NCI-H774 (cell line): ENCODE measurements around the gene THAP11.
"Not testable (repeated sequence)": the region's sequence is repeated elsewhere in the genome, so short reads cannot be mapped to it uniquely, and the experiment has no call there.

Source experiments
- DNase-seq: peaks from one replicate; lab custom pipeline; 2025; lab: John Stamatoyannopoulos, UW

The THAP11 gene

DNA sequence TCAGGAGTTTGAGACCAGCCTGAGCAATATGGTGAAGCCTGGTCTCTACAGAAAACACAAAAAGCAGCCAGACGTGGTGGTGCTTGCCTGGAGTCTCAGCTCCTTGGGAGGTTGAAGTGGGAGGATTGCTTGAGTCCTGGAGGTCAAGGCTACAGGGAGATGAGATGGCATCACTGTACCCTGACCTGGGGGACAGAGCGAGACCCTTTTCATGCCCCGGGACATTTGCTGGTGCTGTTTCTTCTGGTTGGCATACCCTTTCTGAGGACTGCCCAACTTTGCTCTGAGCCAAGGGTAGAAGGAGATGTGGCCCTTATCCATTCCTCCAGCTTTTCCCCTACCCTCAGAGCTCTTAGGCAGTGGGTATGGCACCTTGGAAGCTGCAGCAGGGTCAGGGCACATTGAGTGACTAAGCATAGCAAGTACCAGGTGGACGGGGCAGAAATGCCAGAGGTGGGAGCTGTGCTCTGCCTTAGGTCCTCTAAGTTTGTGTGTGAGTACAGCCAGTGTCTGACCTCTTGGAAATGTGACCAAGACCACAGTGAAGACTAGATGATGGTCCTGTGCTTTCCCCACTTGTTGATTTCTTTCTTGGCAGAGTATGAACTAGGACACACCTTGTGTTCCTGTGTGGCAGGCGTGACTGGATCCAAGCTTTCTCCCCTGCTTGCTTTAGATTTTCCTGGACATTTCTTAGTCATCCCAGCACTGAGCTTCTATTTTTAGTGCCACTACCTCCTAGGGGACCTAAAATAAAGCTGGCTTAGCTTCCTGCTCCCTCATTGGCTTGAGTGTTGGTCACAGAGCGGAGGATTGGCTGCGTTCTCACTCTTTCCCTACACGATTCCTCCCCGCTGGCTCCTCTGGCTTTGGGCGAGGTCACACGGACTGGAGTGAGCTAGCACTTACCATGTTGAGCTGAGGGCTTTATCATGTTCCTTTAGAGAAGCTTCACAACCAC is 20.8 kb downstream of the THAP11 start:
- DNase-seq = no peak

GRCh38 chr16:67864044-67864443 is 21.9 kb downstream of the THAP11 start:
- not testable (repeated sequence) for DNase-seq

DNA sequence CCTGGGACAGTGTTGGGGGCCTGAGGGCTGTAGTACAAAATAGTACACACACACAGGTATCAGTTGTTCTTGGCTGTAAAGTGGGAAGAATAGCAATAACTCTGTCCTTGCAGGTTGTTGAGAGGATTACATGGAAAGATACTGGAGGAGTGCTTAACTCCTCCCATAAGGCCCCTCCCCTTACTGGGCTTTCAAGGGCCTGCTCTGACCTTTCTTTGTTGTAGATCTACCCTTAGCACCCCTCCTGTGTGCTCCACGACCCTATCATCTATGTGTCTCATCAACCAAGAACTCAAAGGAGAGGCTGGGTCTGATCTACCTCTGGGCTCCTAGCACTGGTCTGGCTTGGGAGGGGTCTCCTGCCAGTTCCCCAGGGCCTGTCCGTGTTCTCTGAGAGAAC is 22.5 kb downstream of the THAP11 start:
- DNase-seq = no peak

DNA sequence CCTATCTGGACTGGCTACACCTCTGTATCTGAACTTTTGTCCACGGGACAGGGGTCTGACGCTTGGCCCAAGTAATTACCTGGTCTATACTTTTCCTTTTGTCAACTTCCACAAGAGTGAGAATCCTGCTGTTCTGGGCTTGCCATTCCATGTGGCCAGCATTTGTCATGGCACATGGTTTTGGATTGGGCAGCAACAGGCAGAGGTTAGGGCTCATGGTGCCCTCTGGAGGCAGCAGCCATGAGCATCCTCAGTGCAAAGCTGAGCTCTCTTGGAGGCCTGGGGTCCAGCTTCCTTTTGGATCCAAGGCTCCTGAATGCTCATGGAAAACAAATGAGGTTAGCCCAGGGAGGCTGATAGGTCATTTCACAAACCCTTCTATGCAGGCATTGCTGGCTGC is 23.2 kb downstream of the THAP11 start:
- no peak for DNase-seq

DNA sequence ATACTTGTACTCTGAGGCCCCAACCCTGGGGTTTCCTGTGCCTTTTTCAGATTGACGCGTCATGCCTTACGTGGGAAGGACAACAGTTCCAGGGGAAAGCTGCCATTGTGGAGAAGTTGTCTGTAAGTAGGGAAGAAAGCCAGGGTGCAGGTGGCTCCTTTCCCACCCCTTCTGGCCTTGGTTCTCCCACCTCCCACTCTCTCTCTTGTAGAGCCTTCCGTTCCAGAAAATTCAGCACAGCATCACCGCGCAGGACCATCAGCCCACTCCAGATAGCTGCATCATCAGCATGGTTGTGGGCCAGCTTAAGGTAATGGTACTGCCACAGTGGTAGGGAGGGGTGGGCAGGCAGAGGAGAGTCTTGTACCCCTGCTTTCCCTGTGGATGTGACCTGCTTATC is 26.2 kb downstream of the THAP11 start:
- DNase-seq = no peak

DNA sequence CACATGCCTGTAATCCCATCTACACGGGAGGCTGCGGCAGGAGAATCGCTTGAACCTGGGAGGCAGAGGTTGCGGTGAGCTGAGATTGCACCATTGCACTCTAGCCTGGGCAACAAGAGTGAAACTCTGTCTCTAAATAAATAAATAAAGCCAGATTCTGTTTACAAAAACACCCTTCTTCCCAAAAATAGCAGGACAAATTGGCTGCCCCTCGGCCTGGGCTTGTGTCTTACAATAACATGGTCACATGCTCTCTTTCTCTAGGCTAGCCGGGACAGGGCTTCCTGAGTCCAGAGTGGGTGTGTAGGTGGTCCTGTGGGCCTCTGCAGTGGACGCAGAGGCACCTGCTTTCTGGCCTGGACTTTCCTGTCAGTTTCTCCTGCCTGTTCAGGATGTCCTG is 27.5 kb downstream of the THAP11 start:
- no peak for DNase-seq

- no peak for DNase-seq
These were observed 29.1 kb downstream of the THAP11 start for GRCh38 chr16:67871256-67871655.

- DNase-seq = no peak
These were observed 30.1 kb downstream of the THAP11 start for GRCh38 chr16:67872131-67872630.

DNA sequence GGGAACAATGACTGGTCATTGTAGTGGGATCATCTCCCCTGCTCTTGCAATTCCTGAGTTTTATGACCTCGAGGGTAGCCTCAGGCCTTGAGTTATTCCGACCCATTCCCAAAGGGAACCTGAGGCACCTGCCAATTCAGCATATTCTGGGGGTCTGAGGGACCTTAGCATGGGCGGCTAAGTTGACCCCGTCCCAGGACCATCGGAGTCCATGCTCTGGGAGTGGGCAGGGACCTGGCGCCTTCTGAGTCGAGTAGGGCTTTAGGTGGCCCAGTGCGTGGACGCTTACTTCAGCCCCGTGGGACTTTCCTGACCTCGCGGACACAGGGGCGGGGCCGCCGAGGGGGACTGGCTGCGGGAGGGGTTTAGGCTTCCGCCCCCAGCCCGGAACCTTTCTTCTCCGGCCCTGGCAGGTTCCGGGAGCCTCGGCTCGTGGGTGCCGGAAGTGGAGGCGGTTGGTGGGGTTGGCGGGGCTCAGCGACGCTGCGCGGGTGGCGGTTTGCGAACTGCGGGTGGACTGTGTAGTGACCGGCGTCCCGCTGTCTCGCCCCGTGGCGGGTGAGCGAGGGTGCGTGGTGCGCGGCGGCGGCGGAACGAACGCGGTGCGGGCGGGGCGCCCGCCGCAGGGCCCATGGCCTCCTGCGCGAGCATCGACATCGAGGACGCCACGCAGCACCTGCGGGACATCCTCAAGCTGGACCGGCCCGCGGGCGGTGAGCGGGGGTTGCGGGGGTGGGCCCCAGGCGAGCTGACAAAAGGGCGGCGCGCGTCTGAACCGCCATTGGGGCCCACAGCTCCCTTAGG is 30.7 kb downstream of the THAP11 start, which contains the start of gene EDC4:
Gene EDC4, plus strand, starts transcription at position 422 of the 804 bp plus-strand sequence. Its CDS starts 210 bp downstream, at position 632.
- DNase-seq = peak; percentile 37

DNA sequence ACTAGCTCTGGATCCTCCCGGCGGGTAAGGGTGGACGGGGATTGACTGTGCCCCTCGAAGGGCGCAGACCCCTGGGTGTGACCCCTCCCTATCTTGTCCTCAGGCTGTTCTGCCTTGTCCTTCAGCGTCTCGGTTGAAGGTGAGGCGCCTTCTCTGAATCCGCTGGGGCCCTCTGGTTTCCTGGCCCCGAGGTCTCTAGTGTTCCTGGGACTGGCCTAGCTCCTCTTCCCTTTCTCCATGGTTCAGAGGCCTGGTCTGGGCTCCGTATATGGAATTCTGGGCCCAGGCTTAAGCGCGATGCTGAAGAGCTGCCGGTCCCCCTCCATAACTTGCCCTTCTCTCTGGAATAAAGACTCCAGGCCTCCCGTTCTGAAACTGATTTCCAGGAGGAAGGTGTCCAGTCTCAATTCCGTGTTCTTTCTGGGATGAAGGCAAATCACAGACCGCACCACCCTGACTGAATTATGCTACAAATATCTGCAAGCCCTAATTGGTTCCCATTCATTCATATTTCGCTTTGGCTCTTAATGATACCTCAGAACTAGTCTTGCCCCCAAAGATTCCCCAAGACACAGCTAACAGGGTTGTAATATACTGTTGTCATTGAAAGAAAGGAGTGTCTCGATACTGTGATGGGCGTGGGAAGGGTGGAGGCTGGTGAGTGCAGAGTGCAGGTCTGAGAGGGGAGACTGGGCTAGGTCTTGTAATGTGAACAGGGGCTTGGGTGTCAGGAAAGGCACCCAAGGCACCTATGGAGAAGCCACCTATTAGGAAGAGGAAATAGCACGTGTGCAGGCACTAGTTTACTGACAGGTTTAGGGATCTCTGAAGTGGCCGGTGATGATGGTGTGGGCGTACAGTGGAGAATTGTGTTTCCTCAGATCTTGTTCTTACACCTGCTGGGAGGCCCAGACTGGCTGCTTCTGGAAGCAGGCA is 31.6 kb downstream of the THAP11 start:
- DNase-seq = no peak

- DNase-seq = no peak
These were observed 32.3 kb downstream of the THAP11 start for GRCh38 chr16:67874372-67874771.

DNA sequence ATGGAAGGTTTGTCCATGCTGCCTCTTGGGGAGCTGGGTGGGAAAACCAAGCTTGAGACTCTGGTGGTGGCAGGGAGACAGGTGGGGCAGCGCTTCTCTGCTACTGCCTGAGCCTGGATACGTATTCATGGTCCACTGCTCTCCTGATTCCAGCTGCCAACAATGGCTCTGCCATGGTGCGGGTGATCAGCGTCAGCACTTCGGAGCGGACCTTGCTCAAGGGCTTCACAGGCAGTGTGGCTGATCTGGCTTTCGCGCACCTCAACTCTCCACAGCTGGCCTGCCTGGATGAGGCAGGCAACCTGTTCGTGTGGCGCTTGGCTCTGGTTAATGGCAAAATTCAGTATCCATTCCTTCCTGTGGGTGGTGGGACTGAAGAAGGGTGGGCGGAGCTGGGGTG is 34.9 kb downstream of the THAP11 start:
- DNase-seq = no peak

- DNase-seq = no peak
These were observed 36.1 kb downstream of the THAP11 start for GRCh38 chr16:67878232-67878631.

- no peak for DNase-seq
These were observed 36.7 kb downstream of the THAP11 start for GRCh38 chr16:67878846-67879245.

DNA sequence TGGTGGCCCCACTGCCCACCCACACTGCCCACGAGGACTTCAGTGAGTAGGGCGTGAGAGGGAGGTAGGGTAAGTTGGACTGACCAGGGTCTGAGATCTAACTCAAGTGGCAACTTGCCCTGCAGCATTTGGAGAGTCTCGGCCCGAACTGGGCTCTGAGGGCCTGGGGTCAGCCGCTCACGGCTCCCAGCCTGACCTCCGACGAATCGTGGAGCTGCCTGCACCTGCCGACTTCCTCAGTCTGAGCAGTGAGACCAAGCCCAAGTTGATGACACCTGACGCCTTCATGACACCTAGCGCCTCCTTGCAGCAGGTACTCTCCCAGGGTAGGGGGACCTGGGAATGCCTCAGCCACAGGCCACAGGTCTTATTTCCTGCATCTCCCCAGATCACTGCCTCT is 37.3 kb downstream of the THAP11 start:
- no peak for DNase-seq

DNA sequence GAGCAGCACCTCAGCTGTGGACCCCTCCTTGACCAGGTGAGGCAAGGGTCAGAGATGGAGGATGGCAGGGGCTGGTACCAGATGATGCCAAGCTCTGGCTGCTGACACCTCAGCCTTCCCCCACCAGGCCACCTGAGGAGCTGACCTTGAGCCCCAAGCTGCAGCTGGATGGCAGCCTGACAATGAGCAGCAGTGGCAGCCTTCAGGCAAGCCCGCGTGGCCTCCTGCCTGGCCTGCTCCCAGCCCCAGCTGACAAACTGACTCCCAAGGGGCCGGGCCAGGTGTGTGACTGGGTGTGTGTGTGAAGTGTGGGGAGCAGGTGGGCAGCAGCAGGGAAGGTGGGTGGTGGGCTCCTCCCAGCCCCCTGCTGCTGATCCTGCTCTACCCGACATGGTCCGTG is 37.8 kb downstream of the THAP11 start:
- no peak for DNase-seq

DNA sequence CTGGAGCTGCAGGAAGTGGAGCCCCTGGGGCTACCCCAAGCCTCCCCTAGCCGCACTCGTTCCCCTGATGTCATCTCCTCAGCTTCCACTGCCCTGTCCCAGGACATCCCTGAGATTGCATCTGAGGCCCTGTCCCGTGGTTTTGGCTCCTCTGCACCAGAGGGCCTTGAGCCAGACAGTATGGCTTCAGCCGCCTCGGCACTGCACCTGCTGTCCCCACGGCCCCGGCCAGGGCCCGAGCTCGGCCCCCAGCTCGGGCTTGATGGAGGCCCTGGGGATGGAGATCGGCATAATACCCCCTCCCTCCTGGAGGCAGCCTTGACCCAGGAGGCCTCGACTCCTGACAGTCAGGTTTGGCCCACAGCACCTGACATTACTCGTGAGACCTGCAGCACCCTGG is 38.5 kb downstream of the THAP11 start:
- DNase-seq = no peak

DNA sequence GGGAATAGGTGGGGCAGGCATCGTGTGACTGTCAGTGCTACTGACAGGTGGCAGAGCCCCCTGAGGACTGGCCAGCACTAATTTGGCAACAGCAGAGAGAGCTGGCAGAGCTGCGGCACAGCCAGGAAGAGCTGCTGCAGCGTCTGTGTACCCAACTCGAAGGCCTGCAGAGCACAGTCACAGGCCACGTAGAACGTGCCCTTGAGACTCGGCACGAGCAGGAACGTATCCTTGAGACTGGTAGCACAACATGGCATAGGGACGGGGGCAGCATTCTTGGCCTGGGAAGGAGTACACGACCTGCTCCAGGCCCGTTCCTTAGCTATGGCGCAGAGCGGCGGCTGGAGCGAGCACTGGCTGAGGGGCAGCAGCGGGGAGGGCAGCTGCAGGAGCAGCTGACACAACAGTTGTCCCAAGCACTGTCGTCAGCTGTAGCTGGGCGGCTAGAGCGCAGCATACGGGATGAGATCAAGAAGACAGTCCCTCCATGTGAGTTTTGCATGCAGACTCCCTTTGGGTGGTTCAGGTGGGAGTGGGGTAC is 39.6 kb downstream of the THAP11 start:
- no peak for DNase-seq

GRCh38 chr16:67882374-67883145 is 40.4 kb downstream of the THAP11 start:
- DNase-seq = no peak

DNA sequence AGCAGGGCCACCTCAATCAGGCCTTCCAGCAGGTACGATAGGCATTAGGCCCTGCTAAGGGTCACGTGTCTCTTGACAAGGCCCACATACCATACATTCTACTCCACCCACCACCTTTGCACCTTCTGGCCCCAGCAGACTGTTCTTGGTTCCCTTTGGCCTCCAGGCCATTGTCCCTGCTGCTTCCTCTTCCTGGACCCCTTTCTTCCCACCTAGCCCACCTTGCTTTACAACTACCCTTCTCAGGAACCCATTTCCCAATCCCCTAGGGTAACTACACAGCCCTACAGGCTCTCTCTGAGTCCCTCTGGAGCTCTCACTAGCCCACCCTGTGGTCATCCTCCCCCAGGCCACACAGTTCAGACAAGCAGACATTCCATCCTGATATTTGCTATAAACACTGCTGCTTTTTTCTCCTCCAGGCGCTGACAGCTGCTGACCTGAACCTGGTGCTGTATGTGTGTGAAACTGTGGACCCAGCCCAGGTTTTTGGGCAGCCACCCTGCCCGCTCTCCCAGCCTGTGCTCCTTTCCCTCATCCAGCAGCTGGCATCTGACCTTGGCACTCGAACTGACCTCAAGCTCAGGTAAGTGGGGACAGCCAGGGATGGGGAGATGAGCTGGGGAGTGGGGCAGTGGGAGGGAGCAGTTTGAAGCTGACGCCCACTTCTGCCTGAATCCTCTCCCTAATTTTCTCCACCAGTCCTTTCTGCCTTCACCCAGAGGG is 41.2 kb downstream of the THAP11 start:
- DNase-seq = no peak
